Spleen (tissue), 11 donors: Measurements from ENCODE around the gene RARS1. TPM values are rescaled to one million over a fixed set of nuclear protein-coding genes. Genes with fewer than 3 reads are reported as not detected.

Source experiments
- DNase-seq: peaks from one replicate; pipeline ENCODE4 v3.0.0-alpha.2; 2020
- H3K27ac ChIP-seq, 8 donors: fragments of 200-600 bp; sonication (generic) in 7 of 8; 1 replicate in 4 of 8; 2 replicates in 4 of 8; pipeline versions ENCODE4 v1.5.0 to v1.8.0; 2016 to 2021; ENCODE audit warnings: inconsistent platforms in 4 of 8, mild to moderate bottlenecking in 4 of 8, moderate library complexity in 1 of 8
- H3K27me3 ChIP-seq, 7 donors: fragments of 200-600 bp; sonication (generic) in 6 of 7; replicated peaks in 1 of 7; 1 replicate in 4 of 7; 2 replicates in 3 of 7; pipeline versions ENCODE4 v1.5.0 to v1.8.0; 2016 to 2021; ENCODE audit warnings: inconsistent platforms in 3 of 7, mild to moderate bottlenecking in 1 of 7
- H3K36me3 ChIP-seq, 6 donors: fragments of 200-600 bp; sonication (generic) in 5 of 6; 1 replicate in 4 of 6; 2 replicates in 2 of 6; pipeline versions ENCODE4 v1.5.0 to v1.8.0; 2016 to 2021; ENCODE audit warnings: inconsistent platforms in 2 of 6
- H3K4me1 ChIP-seq, 6 donors: fragments of 200-600 bp; sonication (generic) in 5 of 6; 1 replicate in 3 of 6; 2 replicates in 3 of 6; pipeline versions ENCODE4 v1.5.0 to v1.8.0; 2016 to 2021; ENCODE audit warnings: inconsistent platforms in 3 of 6
- H3K4me3 ChIP-seq, 8 donors: fragments of 200-600 bp; sonication (generic) in 7 of 8; 1 replicate in 4 of 8; 2 replicates in 4 of 8; pipeline versions ENCODE4 v1.5.0 to v1.8.0; 2016 to 2021; ENCODE audit warnings: inconsistent platforms in 4 of 8, mild to moderate bottlenecking in 4 of 8, moderate library complexity in 2 of 8
- H3K9me3 ChIP-seq, 8 donors: fragments of 200-600 bp; sonication (generic) in 7 of 8; 1 replicate in 4 of 8; 2 replicates in 4 of 8; pipeline versions ENCODE4 v1.5.0 to v1.8.0; 2016 to 2021; ENCODE audit warnings: inconsistent platforms in 4 of 8
- POLR2A ChIP-seq, 3 donors: fragments of 450-650 bp; IDR thresholded peaks; one replicate each; pipeline ENCODE4 v1.5.1; 2017; ENCODE audit warnings: antibody characterized with exemption in 3 of 3, mild to moderate bottlenecking in 1 of 3
- POLR2AphosphoS5 ChIP-seq, 3 donors: sonication (generic); formaldehyde crosslinking; IDR thresholded peaks; one replicate each; pipeline ENCODE4 v1.5.1; 2017; ENCODE audit warnings: antibody characterized with exemption in 3 of 3
- WGBS, 5 donors: extraction: QIAGEN DNeasy Blood & Tissue Kit in 3 of 5; methylation state at CpG; one replicate each; pipeline versions ENCODE4 v1.1.5 to v1.1.7; 2013 to 2018; 5-methylcytosine and 5-hydroxymethylcytosine counted together
- intact Hi-C: fragments of 100-400 bp; cut with DNase I; formaldehyde crosslinking; loops from one replicate; pipeline ENCODE4 v1.15.0; 2023; ENCODE audit warnings: low total_unique reads
- polyA plus RNA-seq, 3 donors: library from polyadenylated mRNA; stranded (reverse); fragments of 200-250 nt; gene quantifications; one replicate each; pipeline ENCODE4 v1.2.1, GENCODE V29; 2013
- total RNA-seq, 7 donors: library from RNA; depleted of rRNA in 3 of 7; stranded (reverse); fragments of >200 nt in 3 of 7; fragmentation: NEBNext Ultra II Directional in 4 of 7; extraction: Animal tissue kit (Norgen Biotek cat#: 25700) in 4 of 7; gene quantifications; one replicate each; pipeline versions ENCODE4 v1.1.0 to v1.2.1, GENCODE V29; 2016 to 2021
- TF ChIP-seq, protein P1 (sequence below), 11 experiments: fragments of 200-600 bp in 7 of 11; fragments of 450-650 bp in 4 of 11; sonication (generic) in 4 of 11; IDR thresholded peaks in 8 of 11; conservative IDR thresholded peaks in 3 of 11; 1 replicate in 7 of 11; 2 replicates in 4 of 11; pipeline versions ENCODE4 v1.4.0 to v1.8.0; 2016 to 2021; ENCODE audit warnings: antibody characterized with exemption in 11 of 11, inconsistent platforms in 4 of 11, mild to moderate bottlenecking in 1 of 11
- donor health status: healthy with polysubstance abuse.
- donor health status: DM: no; HTN: no; CAD: no; lungs with moderate emphysema.
- donor health status: DM: no; HTN: no; CAD: no.
- donor health status: Bipolar disorder and iron deficiency.
- donor health status: healthy.
- donor health status: DM: no; HTN: no; CAD: no.
- donor health status: DM: yes; HTN: yes; CAD: no.

The RARS1 gene
- total and polyA plus RNA-seq, 10 donors: 24.2 to 75.5 (median 60.2) TPM

DNA sequence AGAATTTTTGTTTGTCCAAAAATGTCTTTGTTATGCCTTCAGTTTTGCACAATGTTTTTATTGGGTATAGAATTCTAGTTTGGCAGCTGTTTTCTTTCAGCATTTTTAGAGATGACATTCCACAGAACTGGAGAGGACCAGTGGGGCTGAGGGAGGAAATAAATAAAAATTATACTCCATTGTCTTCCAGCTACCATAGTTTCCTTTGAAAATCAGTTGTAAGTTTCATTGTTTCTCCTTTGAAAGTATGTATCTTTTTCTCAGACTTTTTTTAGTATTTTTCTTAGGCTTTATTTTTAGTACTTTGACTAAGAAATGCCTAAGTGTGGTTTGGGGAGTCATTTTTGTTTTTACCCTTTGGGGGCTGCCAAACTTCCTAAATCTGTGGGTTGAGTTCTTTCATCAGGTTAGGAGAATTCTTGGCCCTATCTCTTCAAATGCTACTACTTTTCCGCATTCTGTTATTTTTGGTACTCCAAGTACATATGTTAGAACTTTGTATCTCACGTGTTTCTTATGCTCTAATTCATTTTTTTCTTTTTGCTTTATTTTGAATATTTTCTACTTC, 27.7 kb downstream of the RARS1 start:
- Histone ChIP-seq H3K9me3 (peaks cover 5 to 21% (median 15%) of the 10 kb centered on the region in 8 donors), H3K4me3 (no peak overlapping the region), H3K4me1 (no peaks in the 10 kb centered on the region), H3K36me3 (peaks cover 17 to 100% (median 97%) of the 10 kb centered on the region in 6 donors), H3K27me3 (no peaks in the 10 kb centered on the region), H3K27ac (no peak overlapping the region)
- TF ChIP-seq POLR2AphosphoS5 (IDR thresholded peaks at IDR 0.05): no peak
- TF ChIP-seq, protein P1, sequence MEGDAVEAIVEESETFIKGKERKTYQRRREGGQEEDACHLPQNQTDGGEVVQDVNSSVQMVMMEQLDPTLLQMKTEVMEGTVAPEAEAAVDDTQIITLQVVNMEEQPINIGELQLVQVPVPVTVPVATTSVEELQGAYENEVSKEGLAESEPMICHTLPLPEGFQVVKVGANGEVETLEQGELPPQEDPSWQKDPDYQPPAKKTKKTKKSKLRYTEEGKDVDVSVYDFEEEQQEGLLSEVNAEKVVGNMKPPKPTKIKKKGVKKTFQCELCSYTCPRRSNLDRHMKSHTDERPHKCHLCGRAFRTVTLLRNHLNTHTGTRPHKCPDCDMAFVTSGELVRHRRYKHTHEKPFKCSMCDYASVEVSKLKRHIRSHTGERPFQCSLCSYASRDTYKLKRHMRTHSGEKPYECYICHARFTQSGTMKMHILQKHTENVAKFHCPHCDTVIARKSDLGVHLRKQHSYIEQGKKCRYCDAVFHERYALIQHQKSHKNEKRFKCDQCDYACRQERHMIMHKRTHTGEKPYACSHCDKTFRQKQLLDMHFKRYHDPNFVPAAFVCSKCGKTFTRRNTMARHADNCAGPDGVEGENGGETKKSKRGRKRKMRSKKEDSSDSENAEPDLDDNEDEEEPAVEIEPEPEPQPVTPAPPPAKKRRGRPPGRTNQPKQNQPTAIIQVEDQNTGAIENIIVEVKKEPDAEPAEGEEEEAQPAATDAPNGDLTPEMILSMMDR (IDR thresholded peaks at IDR 0.05 in 8 of 11, conservative IDR thresholded peaks at IDR 0.05 in 3 of 11): no peak
- TF ChIP-seq POLR2A (IDR thresholded peaks at IDR 0.05): no peak
- no peak for DNase-seq
- intact Hi-C loops: no loop called here
- WGBS, 5 donors: 96 to 100% (median 99%) methylated on average over 2 of the region's 2 CpGs

DNA sequence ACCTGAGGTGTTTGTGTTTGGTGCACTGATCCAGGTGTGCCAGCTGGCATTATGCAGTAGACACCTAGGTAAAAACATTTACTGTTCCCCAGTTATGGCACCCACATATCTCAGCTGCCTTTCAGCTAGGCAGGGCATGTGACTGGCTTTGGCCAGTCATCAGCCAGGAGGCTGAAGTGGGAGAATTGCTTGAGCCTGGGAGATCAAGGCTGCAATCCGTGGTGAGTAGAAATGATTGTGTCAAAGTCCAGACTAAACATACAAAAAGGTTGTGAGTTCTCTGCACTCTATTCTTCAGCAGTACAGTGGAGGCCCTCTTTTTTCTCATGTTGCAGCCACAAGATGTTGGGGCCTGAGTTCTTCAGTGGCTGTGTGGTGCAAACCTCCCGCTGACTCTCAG, 39.6 kb downstream of the RARS1 start:
- Histone ChIP-seq H3K27me3 (peaks cover 3 to 32% (median 17%) of the 10 kb centered on the region in 7 donors), H3K27ac (no peak overlapping the region), H3K4me1 (peaks cover 3 to 14% (median 8%) of the 10 kb centered on the region in 6 donors), H3K9me3 (peaks cover 0 to 9% (median 0%) of the 10 kb centered on the region in 8 donors), H3K4me3 (no peak overlapping the region), H3K36me3 (peaks cover 0 to 40% (median 4%) of the 10 kb centered on the region in 6 donors)
- intact Hi-C loops: no loop called here
- DNase-seq: no peak
- WGBS, 5 donors: 79 to 91% (median 89%) methylated on average over 2 of the region's 2 CpGs
- no peak for TF ChIP-seq POLR2A (IDR thresholded peaks at IDR 0.05)
- TF ChIP-seq, protein P1 (IDR thresholded peaks at IDR 0.05 in 8 of 11, conservative IDR thresholded peaks at IDR 0.05 in 3 of 11): no peak
- TF ChIP-seq POLR2AphosphoS5 (IDR thresholded peaks at IDR 0.05): no peak

DNA sequence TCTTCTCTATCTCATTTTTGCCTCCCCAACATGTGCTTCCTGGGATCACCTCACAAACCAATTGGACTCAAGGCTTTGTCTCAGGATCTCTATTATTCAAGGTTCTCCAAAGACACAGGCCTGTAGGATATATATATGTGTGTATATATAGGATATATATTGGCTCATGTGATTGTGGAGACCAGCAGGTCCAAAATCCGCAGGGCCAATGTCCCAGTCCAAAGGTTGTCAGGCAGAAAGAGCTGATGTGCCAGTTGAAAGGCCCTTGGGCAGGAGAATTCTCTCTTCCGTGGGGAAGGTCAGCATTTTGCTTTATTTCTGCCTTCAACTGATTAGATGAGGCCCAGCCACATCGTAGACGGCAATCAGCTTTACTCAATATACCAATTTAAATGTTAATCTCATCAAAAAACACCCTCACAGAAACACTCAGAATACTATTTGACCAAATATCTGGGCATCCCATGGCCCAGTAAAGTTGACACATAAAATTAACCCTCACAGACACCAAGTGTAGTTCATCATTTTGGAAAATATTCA, 41.6 kb downstream of the RARS1 start:
- Histone ChIP-seq H3K27me3 (peaks cover 3 to 51% (median 23%) of the 10 kb centered on the region in 7 donors), H3K4me1 (peaks cover 3 to 14% (median 8%) of the 10 kb centered on the region in 6 donors), H3K4me3 (no peak overlapping the region), H3K36me3 (peaks cover 0 to 20% (median 0%) of the 10 kb centered on the region in 6 donors), H3K27ac (no peak overlapping the region), H3K9me3 (peaks cover 0 to 9% (median 0%) of the 10 kb centered on the region in 8 donors)
- WGBS, 5 donors: 85 to 99% (median 92%) methylated on average over 4 of the region's 4 CpGs
- intact Hi-C loops: no loop called here
- DNase-seq: no peak
- TF ChIP-seq POLR2AphosphoS5 (IDR thresholded peaks at IDR 0.05) (no peak), POLR2A (IDR thresholded peaks at IDR 0.05) (no peak)
- TF ChIP-seq, protein P1 (IDR thresholded peaks at IDR 0.05 in 8 of 11, conservative IDR thresholded peaks at IDR 0.05 in 3 of 11): no peak
